ENCODE results near the gene RNPC3. TPM values are rescaled to one million over a fixed set of nuclear protein-coding genes. Genes with fewer than 3 reads are reported as not detected.

RNPC3 gene
- polyA plus RNA-seq, 1 of the 3 experiments (the other 2 are of a cell fraction), result 10.0 TPM

- no peak for DNase-seq
- TF ChIP-seq ELF1 (IDR thresholded peaks at IDR 0.05) (no peak), PBX3 (IDR thresholded peaks at IDR 0.05) (peak; percentile 84), POLR2AphosphoS5 (IDR thresholded peaks at IDR 0.05; ENCODE audit: low read depth, low read length) (no peak), JUND (IDR thresholded peaks at IDR 0.05) (peak; percentile 68; the same call in 1 of the 2 replicates), EP300 (IDR thresholded peaks at IDR 0.05; ENCODE audit: borderline replicate concordance in 1 of 2, low read depth in 1 of 2, low read length in 1 of 2) (peak in 1 of 2 experiments; percentile 57; a peak in 1 of 4 replicates), RFX5 (IDR thresholded peaks at IDR 0.05; ENCODE audit: low read length) (no peak), REST (IDR thresholded peaks at IDR 0.05; ENCODE audit: low read depth, low read length) (no peak), NFIC (IDR thresholded peaks at IDR 0.05; ENCODE audit: borderline replicate concordance) (peak; percentile 80), ZBTB33 (IDR thresholded peaks at IDR 0.05; ENCODE audit: borderline replicate concordance, low read depth) (no peak), FOSL2 (IDR thresholded peaks at IDR 0.05; ENCODE audit: borderline replicate concordance, low read depth) (peak; percentile 58; the same call in 1 of the 2 replicates), GATA2 (CRISPR knock-in tag; IDR thresholded peaks at IDR 0.05) (no peak), RCOR1 (IDR thresholded peaks at IDR 0.05; ENCODE audit: low read length) (no peak), MEF2A (IDR thresholded peaks at IDR 0.05; ENCODE audit: borderline replicate concordance, low read depth) (no peak), CTCF (IDR thresholded peaks at IDR 0.05) (no peak), FOXJ3 (CRISPR knock-in tag; IDR thresholded peaks at IDR 0.05) (no peak), RXRA (IDR thresholded peaks at IDR 0.05; ENCODE audit: borderline replicate concordance, low read depth) (0 out of 2 replicates have a peak, but pooled peaks have one; percentile 45), MAX (IDR thresholded peaks at IDR 0.05; ENCODE audit: low read depth) (no peak), MXI1 (IDR thresholded peaks at IDR 0.05; ENCODE audit: low read depth, low read length) (no peak), YY1 (IDR thresholded peaks at IDR 0.05; ENCODE audit: low read depth) (no peak), TCF12 (IDR thresholded peaks at IDR 0.05) (peak; percentile 89), TEAD4 (IDR thresholded peaks at IDR 0.05; ENCODE audit: borderline replicate concordance, insufficient read depth) (peak; percentile 54; the same call in 1 of the 2 replicates), GABPA (IDR thresholded peaks at IDR 0.05; ENCODE audit: low read depth) (no peak), FOXM1 (IDR thresholded peaks at IDR 0.05; ENCODE audit: low read depth) (0 out of 2 replicates have a peak, but pooled peaks have one; percentile 54)
- no peaks in the 10 kb centered on the region for H3K4me1 ChIP-seq (ENCODE audit: control insufficient read depth in 1 of 2, insufficient read depth in 2 of 2, low read depth in 1 of 2, low read length in 1 of 2)
- H3K4me3 ChIP-seq (ENCODE audit: low read depth in 2 of 2, low read length in 1 of 2), result no peak overlapping the region
- no peaks in the 10 kb centered on the region for H3K36me3 ChIP-seq (replicated peaks in 1 of 2; ENCODE audit: control insufficient read depth in 1 of 2, insufficient read depth in 2 of 2, low read length in 1 of 2)
- no peaks in the 10 kb centered on the region for H3K27me3 ChIP-seq (ENCODE audit: insufficient read depth)
- no peak overlapping the region for H3K9ac ChIP-seq
- no peaks in the 10 kb centered on the region for H3K79me2 ChIP-seq (ENCODE audit: insufficient read depth)
- H3K4me2 ChIP-seq, result no peak overlapping the region
- ChIA-PET POLR2A (no interaction called here), CTCF (no interaction called here)
- peaks cover 16% of the 10 kb centered on the region for H3F3A ChIP-seq (replicated peaks; ENCODE audit: insufficient read depth)
- peak overlapping the region in 1 of 2 experiments; percentile 27; a peak in 1 of 4 replicates for H3K27ac ChIP-seq (ENCODE audit: low read depth in 2 of 2, low read length in 1 of 2)
- WGBS (ENCODE audit: low lambda C conversion rate), result 54% methylated on average over 2 of the region's 2 CpGs
- no peaks in the 10 kb centered on the region for H4K20me1 ChIP-seq (ENCODE audit: insufficient read depth)
- H3K9me2 ChIP-seq, result no peaks in the 10 kb centered on the region
- no peak overlapping the region for H2AFZ ChIP-seq (ENCODE audit: low read depth)
- no peaks in the 10 kb centered on the region for H3K9me3 ChIP-seq
Observed at GRCh38 chr1:103496014-103496635, 29.4 kb upstream of the RNPC3 start.

Measured in SK-N-SH (cell line).